NAMALWA (cell line): Measurements from ENCODE around the gene TMEM81.

Experiments used
- DNase-seq: peaks from one replicate; pipeline ENCODE4 v3.0.0-alpha.2; 2015; ENCODE audit warnings: low spot score

Gene TMEM81, protein sequence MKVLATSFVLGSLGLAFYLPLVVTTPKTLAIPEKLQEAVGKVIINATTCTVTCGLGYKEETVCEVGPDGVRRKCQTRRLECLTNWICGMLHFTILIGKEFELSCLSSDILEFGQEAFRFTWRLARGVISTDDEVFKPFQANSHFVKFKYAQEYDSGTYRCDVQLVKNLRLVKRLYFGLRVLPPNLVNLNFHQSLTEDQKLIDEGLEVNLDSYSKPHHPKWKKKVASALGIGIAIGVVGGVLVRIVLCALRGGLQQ

DNA sequence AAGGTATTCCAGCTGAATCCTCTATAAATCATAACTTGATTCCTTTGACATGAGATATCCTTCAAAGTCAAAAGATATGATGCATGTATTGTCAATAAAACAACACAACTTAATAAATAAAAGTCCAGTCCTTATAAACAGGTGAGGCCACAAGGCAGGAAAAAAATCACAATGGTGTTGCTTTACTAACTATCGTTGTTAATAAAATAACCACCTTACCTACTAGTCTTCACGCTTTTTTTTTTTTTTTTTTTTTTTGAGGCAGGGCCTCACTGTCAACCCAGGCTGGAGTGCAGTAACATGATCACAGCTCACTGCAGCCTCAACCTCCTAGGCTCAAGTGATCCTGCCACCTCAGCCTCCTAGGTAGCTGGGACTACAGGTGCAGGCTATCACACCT is at the start of gene TMEM81:
Gene TMEM81 (minus strand): TSS at position 101 of the 400 bp plus-strand sequence. CDS start 140 bp downstream, outside the sequence.
- DNase-seq: no peak

DNA sequence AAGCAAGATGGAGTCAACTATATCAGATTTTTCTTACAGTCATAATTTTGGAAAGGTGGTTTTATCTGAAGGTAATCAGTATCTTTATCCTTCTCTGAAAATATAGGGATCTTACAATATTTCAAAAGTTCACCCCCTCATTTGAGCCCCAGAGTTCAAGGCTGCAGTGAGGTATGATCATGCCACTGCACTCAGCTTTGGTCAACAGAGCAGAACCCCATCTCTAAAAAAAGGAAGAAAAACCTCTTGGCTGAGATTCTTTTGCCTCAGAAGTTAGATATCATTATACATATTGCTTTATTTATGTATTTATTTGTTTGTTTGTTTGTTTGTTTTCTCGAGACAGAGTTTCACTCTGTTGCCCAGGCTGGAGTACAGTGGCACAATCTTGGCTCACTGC is 49.0 kb upstream of the TMEM81 start:
- no peak for DNase-seq

- DNase-seq: no peak
Measured at GRCh38 chr1:205129447-205130029, 45.3 kb upstream of the TMEM81 start.

DNA sequence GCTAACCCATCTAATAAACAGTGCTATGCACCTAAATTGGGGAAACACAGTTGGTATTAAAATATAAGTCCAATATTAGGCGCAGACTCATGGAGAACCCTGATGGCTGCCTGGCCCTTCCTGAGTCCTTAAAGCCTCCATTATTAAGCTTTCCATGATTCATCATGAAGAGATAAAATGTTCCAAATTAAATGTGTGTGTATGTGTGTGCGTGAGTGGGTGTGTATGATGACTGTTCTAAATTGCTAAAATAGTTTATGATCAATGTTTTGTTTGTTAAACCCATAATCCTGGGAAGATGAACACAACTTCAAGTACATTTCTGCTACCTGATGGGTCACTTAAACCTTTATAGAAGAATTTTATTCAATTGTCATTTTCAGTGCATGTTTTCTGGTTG is 43.8 kb upstream of the TMEM81 start:
- DNase-seq: no peak

DNA sequence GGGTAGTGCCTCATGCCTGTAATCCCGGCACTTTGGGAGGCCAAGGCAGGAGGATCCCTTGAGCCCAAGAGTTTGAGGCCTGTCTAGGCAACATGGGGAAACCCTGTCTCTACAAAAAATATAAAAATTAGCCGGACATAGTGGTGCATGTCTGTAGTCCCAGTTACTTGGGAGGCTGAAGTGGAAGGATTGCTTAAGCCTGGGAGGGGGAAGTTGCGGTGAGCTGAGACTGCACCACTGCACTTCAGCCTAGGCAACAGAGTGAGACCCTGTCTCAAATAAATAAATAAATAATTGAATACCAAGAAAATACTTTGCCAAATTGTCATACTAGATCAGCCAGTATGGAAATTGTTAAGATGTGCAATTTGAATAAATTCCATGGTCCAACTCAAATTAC is 43.4 kb upstream of the TMEM81 start:
- DNase-seq: no peak

DNA sequence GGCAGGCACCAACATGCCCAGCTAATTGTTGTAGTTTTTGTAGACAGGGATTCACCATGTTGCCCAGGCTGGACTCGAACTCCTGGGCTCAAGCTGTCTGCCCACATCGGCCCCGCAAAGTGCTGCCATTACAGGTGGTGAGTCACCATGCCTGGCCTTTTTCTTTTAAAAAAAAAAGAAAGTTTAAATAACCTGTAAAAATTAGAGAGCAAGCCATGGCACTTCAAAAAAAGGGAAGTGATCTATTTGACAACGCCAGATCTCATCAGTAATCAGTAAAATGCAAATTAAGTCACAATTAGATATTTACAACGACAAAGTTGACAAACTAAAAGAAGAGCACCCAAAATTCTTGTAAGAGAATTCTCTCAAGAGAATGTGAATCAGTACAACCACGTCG is 40.5 kb upstream of the TMEM81 start:
- DNase-seq: peak; percentile 64

GRCh38 chr1:205122489-205122882 is 38.2 kb upstream of the TMEM81 start:
- no peak for DNase-seq

- DNase-seq: peak; percentile 97
Measured at GRCh38 chr1:205121660-205122488, 37.6 kb upstream of the TMEM81 start, which contains the start of gene RBBP5. TSS of gene RBBP5 (minus strand) at chr1:205121978. CDS start at chr1:205121873, 105 bp downstream.

DNA sequence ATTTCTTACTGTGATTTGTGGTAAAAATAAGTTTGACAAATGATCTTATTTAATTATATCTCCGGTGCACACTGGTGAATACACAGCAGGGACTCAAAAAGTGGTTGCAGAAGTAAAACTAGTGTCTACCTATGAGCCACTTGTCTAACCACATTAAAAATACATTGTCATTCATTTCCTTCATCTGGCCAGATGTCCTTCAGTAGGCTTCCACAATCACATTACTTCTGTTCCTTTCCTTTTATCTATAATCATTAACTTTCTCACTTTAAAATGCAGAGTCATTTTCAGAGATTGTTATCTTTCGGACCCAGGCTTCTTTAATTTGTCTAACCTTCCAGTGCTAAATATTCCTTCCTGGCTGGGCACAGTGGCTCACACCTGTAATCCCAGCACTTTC is 34.5 kb upstream of the TMEM81 start:
- no peak for DNase-seq

GRCh38 chr1:205111354-205111753 is 27.1 kb upstream of the TMEM81 start:
- DNase-seq: no peak

GRCh38 chr1:205109711-205110110 is 25.5 kb upstream of the TMEM81 start:
- no peak for DNase-seq

DNA sequence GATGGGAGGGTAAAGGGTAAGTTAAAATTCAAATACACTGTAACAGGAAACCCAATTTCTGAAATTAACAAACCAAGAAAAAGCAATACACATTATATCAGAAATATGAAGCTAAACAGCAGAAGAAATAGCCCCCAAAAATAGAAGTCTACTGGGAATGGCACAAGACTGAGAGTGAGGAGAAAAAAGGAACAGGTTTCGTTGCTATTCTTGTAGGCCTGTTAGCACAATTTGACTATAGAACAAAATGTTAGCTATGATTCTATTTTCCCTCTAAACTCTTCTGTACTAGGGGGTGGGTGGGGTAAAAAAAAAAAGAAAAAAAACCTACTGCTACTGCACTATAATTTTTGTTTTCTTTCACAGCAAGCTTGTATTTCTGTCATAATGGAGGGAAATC is 25.0 kb upstream of the TMEM81 start:
- DNase-seq: no peak

DNA sequence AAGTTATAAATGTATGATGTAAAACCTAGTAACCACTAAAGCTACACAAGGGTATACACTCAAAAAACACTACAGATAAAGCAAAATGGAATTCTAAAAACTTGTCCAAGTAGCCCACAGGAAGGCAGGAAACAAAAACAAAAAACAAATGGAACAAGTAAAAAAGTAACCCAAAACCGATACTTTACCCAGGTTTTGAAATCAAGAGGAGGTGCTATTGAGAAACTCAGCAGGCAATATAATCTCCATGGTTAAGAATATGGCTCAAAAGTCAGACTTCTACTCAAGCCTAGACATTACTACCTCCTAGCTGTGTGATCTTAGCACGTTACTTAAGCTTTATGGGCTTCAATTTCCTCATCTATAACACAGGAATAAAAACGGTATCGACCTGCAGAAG is 24.2 kb upstream of the TMEM81 start:
- no peak for DNase-seq

- no peak for DNase-seq
Measured at GRCh38 chr1:205107327-205107726, 23.1 kb upstream of the TMEM81 start.

DNA sequence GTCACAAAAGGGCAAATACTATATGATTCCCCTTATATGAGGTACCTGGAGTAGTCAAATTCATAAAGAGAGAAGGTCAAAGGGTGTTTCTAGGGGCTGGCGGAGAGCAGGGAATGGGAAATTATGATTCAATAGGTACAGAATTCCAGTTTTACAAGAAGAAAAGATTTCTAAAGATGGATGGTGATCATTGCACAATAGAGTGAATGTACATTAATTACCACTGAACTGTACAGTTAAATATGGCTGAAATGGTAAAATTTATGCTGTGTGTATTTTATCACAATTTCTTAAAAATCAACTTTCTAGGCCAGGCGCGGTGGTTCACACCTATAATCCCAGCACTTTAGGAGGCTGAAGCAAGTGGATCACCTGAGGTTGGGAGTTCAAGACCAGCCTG is 18.1 kb upstream of the TMEM81 start:
- DNase-seq: no peak

GRCh38 chr1:205098242-205098641 is 14.0 kb upstream of the TMEM81 start:
- DNase-seq: no peak

DNA sequence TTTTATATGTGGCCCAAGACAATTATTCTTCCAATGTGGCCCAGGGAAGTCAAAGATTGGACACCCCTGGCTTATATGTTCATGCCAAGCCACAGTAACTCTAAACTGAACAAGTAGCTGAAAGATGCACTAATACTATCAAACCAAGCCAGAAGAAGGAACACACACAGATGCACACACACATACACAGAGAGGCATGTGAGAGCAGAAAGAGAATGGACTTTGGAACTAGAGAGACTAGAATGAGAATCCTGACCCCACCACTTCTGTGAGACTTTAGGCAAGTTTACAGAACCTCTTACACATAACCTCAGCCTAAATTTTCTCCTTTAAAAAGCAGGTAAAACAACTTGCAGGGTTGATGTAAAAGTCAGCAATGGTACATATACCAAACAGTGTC is 11.2 kb upstream of the TMEM81 start:
- DNase-seq: no peak

- no peak for DNase-seq
Measured at GRCh38 chr1:205091043-205091740, 6.9 kb upstream of the TMEM81 start.

DNA sequence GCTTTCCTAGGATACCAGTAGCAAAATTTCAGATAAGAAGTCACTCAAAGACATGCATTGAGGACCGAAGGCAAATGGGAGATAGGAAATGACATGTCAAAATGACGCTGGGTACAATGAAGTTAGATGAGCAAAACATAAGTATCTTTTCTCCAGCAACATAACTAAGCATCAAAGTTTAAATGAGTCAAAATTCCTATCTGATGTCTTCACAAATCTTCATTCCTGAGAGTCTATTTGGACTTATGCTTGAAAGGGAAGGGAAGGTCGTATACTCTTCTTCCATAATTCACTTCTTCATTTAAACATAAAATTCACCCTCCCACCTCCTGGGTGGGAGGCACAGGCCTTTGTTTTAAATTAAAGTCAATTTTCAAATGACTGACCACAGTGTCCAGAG is 4.1 kb upstream of the TMEM81 start:
- no peak for DNase-seq

DNA sequence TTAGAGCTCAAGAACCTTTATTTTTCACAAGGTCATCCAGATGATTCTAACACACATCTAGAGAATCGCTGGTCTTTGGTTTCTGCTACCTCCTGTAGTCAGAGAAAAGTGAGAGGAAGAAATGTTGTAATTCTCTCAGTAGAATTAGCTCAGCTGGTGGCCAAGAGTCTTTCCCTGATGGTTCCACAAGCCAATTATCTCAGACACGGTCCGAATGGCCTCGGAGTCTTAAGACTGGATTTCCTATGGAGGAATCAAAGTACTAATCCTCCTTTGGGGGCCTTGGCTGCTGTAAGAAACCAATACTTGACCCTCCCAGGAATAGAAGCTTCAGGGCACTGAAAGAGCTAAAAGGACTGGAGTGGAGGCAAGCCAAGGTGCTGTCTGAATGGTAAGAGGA is 1.8 kb downstream of the TMEM81 start:
- DNase-seq: no peak

GRCh38 chr1:205077934-205078311 is 6.3 kb downstream of the TMEM81 start:
- DNase-seq: no peak

DNA sequence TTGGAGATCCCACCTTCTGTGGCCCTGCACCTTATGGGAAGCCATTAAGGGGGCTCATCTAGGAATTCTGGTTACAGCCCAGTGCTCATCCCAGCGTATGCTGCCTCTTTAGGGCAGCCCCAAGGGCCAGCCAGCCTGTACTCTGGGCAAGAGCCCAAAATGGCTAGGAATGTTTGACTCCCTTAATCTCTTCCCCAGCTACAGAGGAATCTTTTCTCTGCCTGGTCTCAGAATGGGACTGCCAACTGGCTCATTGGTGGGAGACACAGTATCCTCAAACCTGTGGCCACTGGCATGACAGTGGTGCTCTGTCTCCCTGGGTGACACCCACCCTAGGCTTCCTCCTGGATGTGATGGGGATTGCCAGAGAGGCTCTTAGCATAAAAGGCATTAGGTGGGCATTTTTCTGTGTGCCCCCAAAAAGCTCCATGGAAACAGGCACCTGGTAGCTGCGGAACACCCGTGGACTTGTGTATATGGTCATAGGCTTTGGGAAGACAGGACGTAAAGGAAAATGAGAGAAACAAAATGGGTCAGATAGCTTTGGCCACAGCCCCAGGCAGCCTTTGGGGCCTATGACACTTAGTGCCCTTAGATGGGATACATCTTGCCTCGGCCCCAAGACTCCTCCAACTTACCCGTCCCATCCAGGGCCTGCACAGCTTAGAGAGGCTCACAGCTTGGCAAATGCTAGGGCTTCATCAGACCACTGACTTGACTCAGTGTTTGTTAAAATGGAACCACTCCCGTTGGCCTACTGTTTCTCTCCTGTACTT is 6.9 kb downstream of the TMEM81 start:
- no peak for DNase-seq
